ENCODE measurements around the gene PRM3.

The PRM3 gene

DNA sequence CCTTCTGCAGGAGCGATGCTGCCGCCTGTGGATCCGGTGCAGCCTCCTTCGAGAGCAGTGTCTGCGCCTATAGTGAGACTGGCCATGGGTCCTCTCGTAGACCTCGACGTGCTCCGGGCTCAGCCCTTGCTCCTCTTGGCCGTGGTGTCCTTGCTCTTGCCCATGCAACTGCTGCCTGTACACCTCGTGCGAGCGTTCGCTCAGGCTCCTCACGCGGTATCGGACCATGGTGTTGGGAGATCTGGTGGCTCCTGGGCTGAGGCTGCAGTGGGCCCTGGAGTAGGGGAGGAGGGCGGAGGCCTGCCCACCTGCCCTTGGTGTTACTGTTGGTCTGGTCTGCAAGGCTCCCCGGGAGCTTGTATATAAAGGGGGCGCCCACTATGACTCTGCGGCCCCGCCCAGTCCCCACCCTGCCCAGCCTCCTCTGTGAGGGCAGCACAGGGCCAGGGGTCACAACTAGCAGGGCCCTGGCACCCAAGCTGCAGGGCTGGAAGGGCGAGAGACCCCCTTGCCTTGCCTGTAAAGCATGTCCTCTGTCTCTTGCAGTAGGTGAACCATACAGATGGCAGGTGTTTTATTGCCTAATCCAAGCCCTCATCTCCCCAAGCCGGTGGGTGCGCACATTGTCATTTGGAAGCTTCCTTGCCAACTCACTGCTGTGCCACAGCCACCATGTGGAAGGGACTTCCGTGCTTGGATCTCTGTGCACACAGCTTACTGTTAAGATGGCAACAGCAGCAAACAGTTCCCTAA, 2.9 kb upstream of the PRM3 start, which contains the start of gene PRM2:
PRM2 (minus strand) TSS at position 338 of the 753 bp plus-strand sequence; CDS start at position 228, 110 bp downstream.
- Histone ChIP-seq H3K36me3 (ENCODE audit: insufficient read depth, low read length) (no peaks in the 10 kb centered on the region), H3K27ac (ENCODE audit: low read depth, low read length) (no peak within 1 kb of the TSS), H3K4me1 (ENCODE audit: insufficient read depth, low read length) (no peaks in the 10 kb centered on the region), H3K9ac (ENCODE audit: low read length) (no peak within 1 kb of the TSS), H3K4me3 (ENCODE audit: low read depth in 1 of 2, low read length in 2 of 2) (no peak within 1 kb of the TSS), H3K27me3 (ENCODE audit: control insufficient read depth in 1 of 2, insufficient read depth in 2 of 2, low read length in 2 of 2) (no peaks in the 10 kb centered on the region), H3K9me3 (ENCODE audit: low read length) (no peaks in the 10 kb centered on the region)

- H3K4me1 ChIP-seq (ENCODE audit: insufficient read depth, low read length) = no peaks in the 10 kb centered on the region
- no peak overlapping the region for H3K4me3 ChIP-seq (ENCODE audit: low read depth in 1 of 2, low read length in 2 of 2)
- no peak overlapping the region for H3K27ac ChIP-seq (ENCODE audit: low read depth, low read length)
- no peaks in the 10 kb centered on the region for H3K27me3 ChIP-seq (ENCODE audit: control insufficient read depth in 1 of 2, insufficient read depth in 2 of 2, low read length in 2 of 2)
- H3K9ac ChIP-seq (ENCODE audit: low read length) = no peak overlapping the region
- H3K36me3 ChIP-seq (ENCODE audit: insufficient read depth, low read length) = no peaks in the 10 kb centered on the region
- H3K9me3 ChIP-seq (ENCODE audit: low read length) = no peaks in the 10 kb centered on the region
Measured at GRCh38 chr16:11274964-11275363, 1.5 kb upstream of the PRM3 start.

DNA sequence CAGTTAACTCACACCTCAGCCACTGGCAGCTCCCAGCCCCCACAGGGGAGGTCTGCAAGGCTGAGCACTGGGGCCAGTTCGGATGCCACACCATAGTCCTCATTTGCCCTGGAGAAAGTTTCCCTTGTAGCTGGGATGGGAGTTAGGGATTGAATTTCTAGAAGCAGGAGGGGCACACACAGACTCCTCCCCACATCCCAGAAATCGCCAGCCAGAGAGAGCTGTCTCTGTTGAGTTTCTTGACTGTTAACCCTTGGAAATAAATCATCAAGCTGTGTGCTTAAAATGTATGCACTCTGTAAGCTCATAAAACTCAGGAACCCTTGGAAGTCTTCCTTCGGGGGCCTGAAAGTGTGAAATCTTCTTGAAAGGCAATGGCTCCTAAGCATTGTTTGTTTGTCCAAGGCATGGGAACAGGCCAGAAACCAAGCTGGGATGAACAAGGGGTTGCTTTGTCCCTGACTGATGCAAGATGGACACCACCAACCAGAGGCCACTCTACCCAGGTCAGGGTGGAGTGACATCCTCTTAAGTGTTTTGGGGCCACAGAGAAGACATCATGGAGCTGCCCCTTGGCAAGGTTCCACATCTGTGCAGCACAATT, 394 bp upstream of the PRM3 start:
- Histone ChIP-seq H3K27ac (ENCODE audit: low read depth, low read length) (no peak overlapping the region), H3K9ac (ENCODE audit: low read length) (no peak overlapping the region), H3K36me3 (ENCODE audit: insufficient read depth, low read length) (no peaks in the 10 kb centered on the region), H3K4me1 (ENCODE audit: insufficient read depth, low read length) (no peaks in the 10 kb centered on the region), H3K4me3 (ENCODE audit: low read depth in 1 of 2, low read length in 2 of 2) (no peak overlapping the region), H3K9me3 (ENCODE audit: low read length) (no peaks in the 10 kb centered on the region), H3K27me3 (ENCODE audit: control insufficient read depth in 1 of 2, insufficient read depth in 2 of 2, low read length in 2 of 2) (no peaks in the 10 kb centered on the region)

DNA sequence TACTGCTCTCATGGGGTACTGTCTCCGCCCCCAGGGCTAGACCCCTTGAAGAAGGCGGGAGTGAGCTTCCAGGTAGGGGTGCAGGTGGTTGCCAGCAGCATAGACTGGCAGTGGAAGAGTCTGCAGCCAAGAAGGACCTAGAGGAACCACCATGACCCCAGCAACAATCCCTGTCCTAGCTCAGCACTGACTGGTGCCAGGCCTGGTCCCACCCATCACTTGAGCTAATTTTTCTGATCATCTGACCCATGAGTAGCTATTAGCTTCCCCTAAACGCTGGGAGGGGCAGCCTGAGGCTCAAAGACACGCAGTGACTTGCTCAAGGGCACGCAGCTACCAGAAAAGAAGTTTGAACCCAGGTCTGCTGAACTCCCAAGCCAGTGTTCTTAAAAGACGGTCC, 945 bp downstream of the PRM3 start:
- H3K4me1 ChIP-seq (ENCODE audit: insufficient read depth, low read length) = no peaks in the 10 kb centered on the region
- H3K27me3 ChIP-seq (ENCODE audit: control insufficient read depth in 1 of 2, insufficient read depth in 2 of 2, low read length in 2 of 2) = no peaks in the 10 kb centered on the region
- no peaks in the 10 kb centered on the region for H3K36me3 ChIP-seq (ENCODE audit: insufficient read depth, low read length)
- no peaks in the 10 kb centered on the region for H3K9me3 ChIP-seq (ENCODE audit: low read length)
- no peak overlapping the region for H3K27ac ChIP-seq (ENCODE audit: low read depth, low read length)
- H3K9ac ChIP-seq (ENCODE audit: low read length) = no peak overlapping the region
- H3K4me3 ChIP-seq (ENCODE audit: low read depth in 1 of 2, low read length in 2 of 2) = no peak overlapping the region

DNA sequence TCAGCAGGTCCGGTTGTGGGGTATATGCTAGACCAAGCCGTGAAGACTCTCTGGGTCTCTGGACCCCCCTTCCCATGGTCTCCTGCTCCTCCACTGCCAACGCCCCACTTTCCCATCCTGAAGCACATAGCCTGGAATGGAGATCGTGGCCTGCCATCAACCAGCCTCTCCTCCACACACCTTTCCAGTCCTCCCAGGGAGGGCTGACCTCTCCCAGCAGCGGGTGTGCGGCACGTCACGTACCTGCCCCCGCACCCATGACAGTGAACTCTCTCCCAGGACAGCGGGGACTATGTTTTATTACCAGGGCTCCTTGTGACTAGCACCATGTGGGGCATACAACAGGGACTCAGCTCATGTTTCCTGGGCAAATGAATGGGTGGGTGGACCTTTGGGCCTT, 1.8 kb downstream of the PRM3 start:
- H3K27me3 ChIP-seq (ENCODE audit: control insufficient read depth in 1 of 2, insufficient read depth in 2 of 2, low read length in 2 of 2) = no peaks in the 10 kb centered on the region
- H3K36me3 ChIP-seq (ENCODE audit: insufficient read depth, low read length) = no peaks in the 10 kb centered on the region
- no peak overlapping the region for H3K27ac ChIP-seq (ENCODE audit: low read depth, low read length)
- no peaks in the 10 kb centered on the region for H3K4me1 ChIP-seq (ENCODE audit: insufficient read depth, low read length)
- H3K9me3 ChIP-seq (ENCODE audit: low read length) = no peaks in the 10 kb centered on the region
- no peak overlapping the region for H3K4me3 ChIP-seq (ENCODE audit: low read depth in 1 of 2, low read length in 2 of 2)
- H3K9ac ChIP-seq (ENCODE audit: low read length) = no peak overlapping the region

GRCh38 chr16:11270602-11271162, 2.7 kb downstream of the PRM3 start:
- Histone ChIP-seq H3K4me3 (ENCODE audit: low read depth in 1 of 2, low read length in 2 of 2) (no peak overlapping the region), H3K27me3 (ENCODE audit: control insufficient read depth in 1 of 2, insufficient read depth in 2 of 2, low read length in 2 of 2) (no peaks in the 10 kb centered on the region), H3K27ac (ENCODE audit: low read depth, low read length) (no peak overlapping the region), H3K36me3 (ENCODE audit: insufficient read depth, low read length) (no peaks in the 10 kb centered on the region), H3K9ac (ENCODE audit: low read length) (no peak overlapping the region), H3K9me3 (ENCODE audit: low read length) (no peaks in the 10 kb centered on the region), H3K4me1 (ENCODE audit: insufficient read depth, low read length) (no peaks in the 10 kb centered on the region)

DNA sequence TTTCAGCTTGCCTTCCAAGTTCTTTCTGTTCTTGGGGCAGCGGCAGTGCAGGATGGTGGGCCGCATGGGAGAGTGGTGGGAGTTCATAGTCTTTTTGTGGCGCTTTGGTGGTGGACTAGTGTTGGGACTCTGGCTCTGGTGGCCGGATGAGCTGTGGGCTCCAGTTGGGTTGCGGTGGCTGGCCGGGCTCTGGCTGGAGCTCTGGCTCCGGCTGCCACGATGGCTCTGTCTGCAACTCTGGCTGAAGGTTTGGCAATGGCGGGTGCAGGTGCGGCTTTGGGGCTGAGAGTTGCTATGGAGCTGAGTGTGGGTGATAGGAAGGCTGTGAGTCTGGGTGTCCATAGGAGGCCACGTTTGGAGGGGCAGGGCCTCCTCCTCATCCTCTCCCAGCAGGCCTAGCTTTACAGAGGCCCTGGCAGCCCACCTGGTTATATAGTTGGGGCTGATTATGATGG, 4.5 kb downstream of the PRM3 start, which contains the start of gene TNP2:
TNP2 (minus strand) TSS at position 405 of the 455 bp plus-strand sequence; CDS start at position 342, 63 bp downstream.
- H3K4me3 ChIP-seq (ENCODE audit: low read depth in 1 of 2, low read length in 2 of 2) = no peak within 1 kb of the TSS
- H3K9me3 ChIP-seq (ENCODE audit: low read length) = no peaks in the 10 kb centered on the region
- no peaks in the 10 kb centered on the region for H3K36me3 ChIP-seq (ENCODE audit: insufficient read depth, low read length)
- no peak within 1 kb of the TSS for H3K27ac ChIP-seq (ENCODE audit: low read depth, low read length)
- no peaks in the 10 kb centered on the region for H3K27me3 ChIP-seq (ENCODE audit: control insufficient read depth in 1 of 2, insufficient read depth in 2 of 2, low read length in 2 of 2)
- no peaks in the 10 kb centered on the region for H3K4me1 ChIP-seq (ENCODE audit: insufficient read depth, low read length)
- H3K9ac ChIP-seq (ENCODE audit: low read length) = no peak within 1 kb of the TSS

DNA sequence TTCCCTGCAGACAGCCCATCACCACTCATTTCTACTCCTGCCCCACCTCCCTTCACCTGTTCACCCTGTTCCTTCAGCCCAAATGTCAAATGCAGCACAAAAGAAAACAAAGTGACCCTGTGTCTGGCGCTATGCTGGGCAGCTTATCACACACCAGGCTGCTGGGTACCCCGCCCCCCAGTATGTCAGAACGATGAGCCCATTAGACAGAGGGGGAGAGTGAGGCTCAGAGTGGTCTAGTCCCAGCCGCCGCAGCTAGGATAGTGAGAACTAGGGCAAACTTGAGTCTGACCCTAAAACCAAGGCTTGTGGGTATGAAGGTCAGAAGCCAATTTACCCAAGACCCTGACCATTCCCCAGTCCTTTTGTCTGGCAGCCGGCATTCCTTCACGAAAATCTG, 8.3 kb downstream of the PRM3 start:
- H3K27me3 ChIP-seq (ENCODE audit: control insufficient read depth in 1 of 2, insufficient read depth in 2 of 2, low read length in 2 of 2) = no peaks in the 10 kb centered on the region
- H3K9me3 ChIP-seq (ENCODE audit: low read length) = no peaks in the 10 kb centered on the region
- no peak overlapping the region for H3K9ac ChIP-seq (ENCODE audit: low read length)
- no peaks in the 10 kb centered on the region for H3K4me1 ChIP-seq (ENCODE audit: insufficient read depth, low read length)
- H3K4me3 ChIP-seq (ENCODE audit: low read depth in 1 of 2, low read length in 2 of 2) = no peak overlapping the region
- no peaks in the 10 kb centered on the region for H3K36me3 ChIP-seq (ENCODE audit: insufficient read depth, low read length)
- no peak overlapping the region for H3K27ac ChIP-seq (ENCODE audit: low read depth, low read length)

- no peaks in the 10 kb centered on the region for H3K36me3 ChIP-seq (ENCODE audit: insufficient read depth, low read length)
- H3K27me3 ChIP-seq (ENCODE audit: control insufficient read depth in 1 of 2, insufficient read depth in 2 of 2, low read length in 2 of 2) = no peaks in the 10 kb centered on the region
- no peaks in the 10 kb centered on the region for H3K9me3 ChIP-seq (ENCODE audit: low read length)
- H3K9ac ChIP-seq (ENCODE audit: low read length) = no peak overlapping the region
- H3K27ac ChIP-seq (ENCODE audit: low read depth, low read length) = no peak overlapping the region
- H3K4me1 ChIP-seq (ENCODE audit: insufficient read depth, low read length) = no peaks in the 10 kb centered on the region
- H3K4me3 ChIP-seq (ENCODE audit: low read depth in 1 of 2, low read length in 2 of 2) = no peak overlapping the region
Measured at GRCh38 chr16:11264155-11264832, 9.1 kb downstream of the PRM3 start.

- no peaks in the 10 kb centered on the region for H3K9me3 ChIP-seq (ENCODE audit: low read length)
- no peak overlapping the region for H3K4me3 ChIP-seq (ENCODE audit: low read depth in 1 of 2, low read length in 2 of 2)
- no peaks in the 10 kb centered on the region for H3K36me3 ChIP-seq (ENCODE audit: insufficient read depth, low read length)
- H3K4me1 ChIP-seq (ENCODE audit: insufficient read depth, low read length) = no peaks in the 10 kb centered on the region
- no peak overlapping the region for H3K9ac ChIP-seq (ENCODE audit: low read length)
- H3K27me3 ChIP-seq (ENCODE audit: control insufficient read depth in 1 of 2, insufficient read depth in 2 of 2, low read length in 2 of 2) = no peaks in the 10 kb centered on the region
- H3K27ac ChIP-seq (ENCODE audit: low read depth, low read length) = no peak overlapping the region
Measured at GRCh38 chr16:11263737-11264136, 9.7 kb downstream of the PRM3 start.

- Histone ChIP-seq H3K36me3 (ENCODE audit: insufficient read depth, low read length) (no peaks in the 10 kb centered on the region), H3K4me1 (ENCODE audit: insufficient read depth, low read length) (no peaks in the 10 kb centered on the region), H3K27ac (ENCODE audit: low read depth, low read length) (no peak overlapping the region), H3K9ac (ENCODE audit: low read length) (no peak overlapping the region), H3K27me3 (ENCODE audit: control insufficient read depth in 1 of 2, insufficient read depth in 2 of 2, low read length in 2 of 2) (no peaks in the 10 kb centered on the region), H3K4me3 (ENCODE audit: low read depth in 1 of 2, low read length in 2 of 2) (no peak overlapping the region), H3K9me3 (ENCODE audit: low read length) (no peaks in the 10 kb centered on the region)
Measured at GRCh38 chr16:11262915-11263314, 10.5 kb downstream of the PRM3 start.

All from muscle layer of colon (tissue), 2 donors.